SKM-1 (cell line): Measurements from ENCODE around the gene SPACA4.

Experiments used
- DNase-seq: peaks from one replicate; lab custom pipeline; 2025; ENCODE audit not compliant: unreplicated experiment; lab: John Stamatoyannopoulos, UW

SPACA4 gene

GRCh38 chr19:48633148-48634035 is 26.9 kb downstream of the SPACA4 start:
- no peak for DNase-seq

DNA sequence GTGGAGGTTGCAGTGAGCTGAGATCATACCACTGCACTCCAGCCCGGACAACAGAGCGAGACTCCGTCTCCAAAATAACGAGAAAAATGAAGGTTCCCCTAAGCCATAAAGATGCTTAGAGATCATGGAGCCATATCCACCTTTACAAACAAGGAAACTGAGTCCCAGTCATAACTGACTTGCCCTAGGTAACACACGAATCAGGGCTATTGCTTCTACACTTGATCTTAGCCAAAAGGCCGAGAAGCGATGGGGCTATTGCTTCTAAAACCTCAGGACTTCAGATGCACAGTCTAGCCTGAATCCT is 27.4 kb downstream of the SPACA4 start:
- no peak for DNase-seq

GRCh38 chr19:48634424-48635262 is 28.1 kb downstream of the SPACA4 start:
- DNase-seq: peak; percentile 69

- DNase-seq: peak; percentile 5
Observed at GRCh38 chr19:48635263-48635965, 28.9 kb downstream of the SPACA4 start.

- no peak for DNase-seq
Observed at GRCh38 chr19:48635966-48636858, 29.7 kb downstream of the SPACA4 start.

DNA sequence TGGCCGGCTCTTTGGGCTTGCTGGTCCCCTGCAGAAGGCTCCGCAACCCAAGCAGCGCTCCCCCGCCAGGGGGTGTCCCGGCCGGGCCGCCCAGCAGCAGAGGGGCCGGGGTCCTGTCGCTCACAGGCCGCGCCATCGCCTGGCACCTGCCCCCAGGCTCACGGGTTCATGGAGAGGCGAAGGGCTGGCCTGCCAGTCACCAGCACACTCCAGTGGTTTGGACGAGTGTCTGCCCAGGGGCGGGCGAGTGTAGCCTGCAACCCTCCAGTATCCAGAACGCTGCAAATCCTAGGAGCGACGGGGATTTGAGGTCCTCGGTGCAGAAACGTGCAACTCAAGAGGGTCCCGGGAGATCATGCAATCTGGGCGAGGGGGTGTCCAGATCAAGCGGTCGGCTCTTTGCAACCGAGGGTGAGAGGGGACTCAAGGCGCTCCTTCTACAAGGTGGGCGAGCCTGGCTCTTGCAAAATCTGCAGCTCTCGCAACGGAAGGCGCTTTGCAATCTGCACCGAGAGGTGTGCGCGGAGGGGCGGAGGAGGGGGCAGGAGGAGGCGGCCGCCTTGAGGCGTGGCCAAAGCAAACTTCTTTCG is 30.4 kb downstream of the SPACA4 start, which contains the start of gene DBP:
TSS of gene DBP (minus strand) at position 521 of the 590 bp plus-strand sequence. CDS start at position 136, 385 bp downstream.
- DNase-seq: no peak

DNA sequence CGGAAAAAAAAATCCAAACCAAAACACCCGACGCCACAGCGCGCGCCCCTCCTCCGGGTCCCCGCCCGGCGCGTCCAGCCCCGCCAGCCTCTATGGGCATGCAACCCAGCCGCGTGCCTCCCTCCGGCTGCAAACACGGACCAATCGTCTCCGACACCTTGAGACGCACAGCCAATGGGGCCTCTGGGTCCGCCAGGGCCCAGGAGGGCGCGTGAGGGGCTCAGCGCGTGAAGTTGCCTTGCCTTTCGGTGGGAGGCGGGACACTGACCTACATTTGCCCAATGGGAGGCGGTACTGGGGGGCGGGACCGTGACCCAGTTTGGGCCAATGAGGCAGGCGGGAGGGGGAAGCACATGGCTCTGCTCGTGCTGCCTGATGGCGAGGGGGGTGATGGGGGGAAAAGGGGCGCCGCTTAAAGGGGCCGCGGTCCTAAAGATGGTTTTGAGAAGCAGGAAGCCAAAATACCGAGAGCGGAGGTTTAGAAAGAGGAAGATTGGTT is 31.0 kb downstream of the SPACA4 start:
- peak; percentile 81 for DNase-seq

GRCh38 chr19:48637948-48638830 is 31.6 kb downstream of the SPACA4 start:
- DNase-seq: peak; percentile 61

GRCh38 chr19:48638831-48639381 is 32.4 kb downstream of the SPACA4 start:
- DNase-seq: no peak

DNA sequence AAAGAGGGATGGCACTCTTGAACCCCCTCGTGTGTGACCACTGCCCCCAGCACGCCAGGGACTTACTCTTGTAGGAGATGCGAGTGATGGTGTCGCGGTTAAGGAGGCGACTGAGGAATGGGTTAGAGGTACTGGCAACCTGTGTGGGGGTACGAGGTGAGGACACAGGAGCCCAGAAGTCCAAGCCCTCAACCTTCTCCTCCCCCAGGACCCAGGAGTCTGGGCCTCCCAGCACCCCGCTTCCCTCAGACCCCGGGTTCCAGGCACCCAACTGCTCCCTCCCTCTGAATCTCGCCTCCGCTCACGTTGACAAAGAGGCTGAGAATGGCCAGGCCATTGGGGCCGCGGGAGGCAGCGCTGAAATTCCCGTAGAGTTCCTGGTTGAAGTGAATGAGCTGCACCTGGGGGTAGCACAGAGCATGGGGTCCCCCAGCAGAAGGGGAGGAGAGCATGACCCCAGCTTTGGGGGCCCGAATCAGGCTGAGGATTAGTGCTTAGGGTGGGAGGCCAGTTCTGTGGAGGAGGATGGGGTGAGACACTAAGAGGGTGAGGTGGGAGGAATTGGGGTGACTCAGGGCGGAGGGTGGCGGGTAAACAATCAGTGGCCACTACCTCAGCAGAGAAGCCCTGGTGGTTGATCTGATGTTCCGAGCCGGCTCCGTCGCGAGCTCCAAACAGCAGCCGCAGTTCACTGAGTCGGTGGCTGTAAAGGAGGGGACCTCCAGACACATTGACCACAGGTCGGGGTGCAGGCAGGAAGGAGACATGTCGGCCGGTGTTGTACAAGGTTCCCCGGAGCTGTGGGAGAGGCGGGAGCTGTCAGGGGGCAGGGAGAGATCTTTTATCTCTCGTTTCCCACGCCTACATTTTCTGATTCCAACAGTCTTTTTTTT is 33.2 kb downstream of the SPACA4 start:
- no peak for DNase-seq

DNA sequence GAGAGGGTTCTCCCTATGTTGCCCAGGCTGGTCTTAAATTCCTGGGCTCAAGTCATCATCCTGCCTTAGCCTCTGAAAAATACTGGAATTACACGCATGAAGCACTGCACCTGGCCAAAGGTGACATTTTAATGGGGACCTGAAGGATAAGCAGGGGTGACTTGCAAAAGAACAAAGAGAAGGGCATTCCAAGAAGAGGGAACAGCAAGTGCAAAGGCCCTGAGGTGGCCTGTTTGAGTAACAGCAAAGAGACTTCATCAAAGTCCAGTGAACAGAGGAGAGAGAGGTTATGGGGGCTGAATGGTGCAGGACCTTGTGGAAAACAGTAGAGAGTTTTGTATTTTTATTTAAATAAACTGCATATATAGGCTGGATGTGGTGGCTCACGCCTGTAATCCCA is 35.3 kb downstream of the SPACA4 start:
- no peak for DNase-seq

DNA sequence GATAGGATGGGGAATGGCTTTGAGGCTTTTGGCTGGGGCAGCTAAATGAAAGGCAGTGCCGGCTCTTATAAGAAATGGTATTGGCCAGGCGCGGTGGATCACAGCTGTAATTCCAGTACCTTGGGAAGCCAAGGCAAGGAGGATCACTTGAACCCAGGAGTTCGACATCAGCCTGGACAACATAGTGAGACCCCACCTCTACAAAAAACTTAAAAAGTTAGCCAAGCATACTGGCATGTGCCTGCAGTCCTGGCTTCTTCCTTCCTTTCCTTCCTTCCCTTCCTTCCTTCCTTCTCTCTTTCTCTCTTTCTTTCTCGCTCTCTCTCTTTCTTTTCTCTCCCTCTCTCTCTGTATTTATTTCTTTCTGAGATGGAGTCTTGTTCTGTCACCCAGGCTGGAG is 36.3 kb downstream of the SPACA4 start:
- DNase-seq: no peak

GRCh38 chr19:48644355-48644754 is 37.8 kb downstream of the SPACA4 start:
- DNase-seq: no peak

- DNase-seq: peak; percentile 31
Observed at GRCh38 chr19:48644839-48645619, 38.5 kb downstream of the SPACA4 start.

GRCh38 chr19:48645620-48646000 is 39.1 kb downstream of the SPACA4 start:
- DNase-seq: no peak

- peak; percentile 35 for DNase-seq
Observed at GRCh38 chr19:48646001-48646721, 39.6 kb downstream of the SPACA4 start, which contains the start of gene CA11. Gene CA11, minus strand, starts transcription at chr19:48646187. Its CDS starts 555 bp downstream, at chr19:48645632.
